PFSK-1 (cell line): Measurements from ENCODE around the gene SLIT3.

Experiments
- FOXP2 ChIP-seq: optimal IDR thresholded peaks from 2 replicates; pipeline ENCODE3; 2011; ENCODE audit warnings: borderline replicate concordance, control low read depth, inconsistent platforms; ENCODE audit not compliant: insufficient read depth; ENCODE audit errors: extremely low read length, extremely low read depth
- POLR2AphosphoS5 ChIP-seq: IDR thresholded peaks from 2 replicates; pipeline ENCODE4 v1.6.1; 2012; ENCODE audit warnings: low read depth, mild to moderate bottlenecking, control low read depth, low read length, moderate library complexity
- SIN3A ChIP-seq: IDR thresholded peaks from 2 replicates; pipeline ENCODE4 v1.6.1; 2012; ENCODE audit warnings: mild to moderate bottlenecking, low read length, moderate library complexity, borderline replicate concordance; ENCODE audit not compliant: insufficient read depth
- TAF1 ChIP-seq: IDR thresholded peaks from 2 replicates; pipeline ENCODE4 v1.6.1; 2012; ENCODE audit warnings: low read length, control low read depth, borderline replicate concordance; ENCODE audit not compliant: insufficient read depth

DNA sequence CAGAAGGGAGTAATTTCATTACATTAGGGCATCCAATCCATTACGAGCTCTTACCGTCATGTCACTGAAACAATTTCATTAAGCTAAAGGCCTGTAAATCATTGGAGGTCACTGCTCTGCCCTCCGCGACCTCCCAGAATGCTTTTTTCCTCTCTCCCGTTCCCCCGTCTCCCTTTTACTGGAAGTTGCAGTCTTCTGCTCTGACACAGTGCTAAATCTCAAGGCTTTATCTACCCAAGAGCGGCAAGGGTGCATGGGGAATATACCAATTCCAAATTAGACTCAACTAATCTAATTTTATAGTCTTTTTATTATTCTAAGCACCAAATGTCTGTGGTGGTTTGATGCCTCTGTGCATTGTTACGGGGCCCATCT, 456.0 kb downstream of the SLIT3 start:
- TF ChIP-seq TAF1 (no peak), SIN3A (no peak), FOXP2 (no peak), POLR2AphosphoS5 (no peak)
